Karpas-422 (cell line): ENCODE data around the gene DNAH17. TPM values are rescaled to one million over a fixed set of nuclear protein-coding genes. Genes with fewer than 3 reads are reported as not detected.
"Not testable (repeated sequence)": the region's sequence is repeated elsewhere in the genome, so short reads cannot be mapped to it uniquely, and the experiment has no call there.

Experiments
- DNase-seq: peaks from one replicate; pipeline ENCODE4 v3.0.0-alpha.2; 2015
- H2AFZ ChIP-seq: fragments of 200-600 bp; sonication (generic); 2 replicates; pipeline ENCODE4 v1.6.1; 2014; ENCODE audit warnings: antibody characterized with exemption, low read length, mixed read lengths
- H3K27ac ChIP-seq: fragments of 200-600 bp; sonication (generic); 2 replicates; pipeline ENCODE4 v1.5.1; 2014; ENCODE audit warnings: mild to moderate bottlenecking, low read length, moderate library complexity
- H3K27me3 ChIP-seq: fragments of 200-600 bp; sonication (generic); 2 replicates; pipeline ENCODE4 v1.6.1; 2014; ENCODE audit warnings: low read length, mixed read lengths
- H3K36me3 ChIP-seq: fragments of 200-600 bp; sonication (generic); 2 replicates; pipeline ENCODE4 v1.6.1; 2014; ENCODE audit warnings: low read length, mixed read lengths; ENCODE audit not compliant: insufficient read depth
- H3K4me1 ChIP-seq: fragments of 200-600 bp; sonication (generic); 2 replicates; pipeline ENCODE4 v1.6.1; 2014; ENCODE audit warnings: mild to moderate bottlenecking, low read length, mixed read lengths
- H3K4me2 ChIP-seq: fragments of 200-600 bp; sonication (generic); 2 replicates; pipeline ENCODE4 v1.6.1; 2014; ENCODE audit warnings: low read length, low read depth, mild to moderate bottlenecking; ENCODE audit not compliant: poor library complexity, severe bottlenecking
- H3K4me3 ChIP-seq: fragments of 200-600 bp; sonication (generic); 2 replicates; pipeline ENCODE4 v1.5.1; 2014; ENCODE audit warnings: mild to moderate bottlenecking, antibody characterized with exemption, low read length, mixed read lengths
- H3K79me2 ChIP-seq: fragments of 200-600 bp; sonication (generic); 2 replicates; pipeline ENCODE4 v1.6.1; 2014; ENCODE audit warnings: mild to moderate bottlenecking, low read length, mixed read lengths
- H3K9ac ChIP-seq: fragments of 200-600 bp; sonication (generic); 2 replicates; pipeline ENCODE4 v1.6.0; 2014; ENCODE audit warnings: low read length
- H3K9me2 ChIP-seq: fragments of 200-600 bp; sonication (generic), shearing (Covaris generic); replicated peaks from 2 replicates; pipeline ENCODE4 v1.6.0; 2014; ENCODE audit warnings: mild to moderate bottlenecking, low read length, moderate library complexity; ENCODE audit not compliant: insufficient read depth
- H3K9me3 ChIP-seq: fragments of 300-700, 200-600 bp; sonication (generic); 2 replicates; pipeline ENCODE4 v1.6.1; 2014; ENCODE audit warnings: low read length, mixed read lengths
- H4K20me1 ChIP-seq: fragments of 200-600 bp; sonication (generic); 2 replicates; pipeline ENCODE4 v1.6.1; 2014; ENCODE audit warnings: mild to moderate bottlenecking, antibody characterized with exemption, low read length, low read depth; ENCODE audit not compliant: insufficient read depth
- total RNA-seq: library from RNA; depleted of rRNA; stranded (reverse); fragments of >200 nt; shearing (Covaris generic); gene quantifications from 2 replicates; pipeline ENCODE4 v1.2.3, GENCODE V29; 2014; ENCODE audit warnings: low replicate concordance

The DNAH17 gene
- total RNA-seq, 1 experiment from 2014 or later: not detected

GRCh38 chr17:78504156-78504925, 72.9 kb downstream of the DNAH17 start:
- H3K79me2 ChIP-seq: no peaks in the 10 kb centered on the region
- no peaks in the 10 kb centered on the region for H3K4me1 ChIP-seq
- no peaks in the 10 kb centered on the region for H3K36me3 ChIP-seq
- DNase-seq: no peak
- H3K4me3 ChIP-seq: no peak overlapping the region
- no peak overlapping the region for H2AFZ ChIP-seq
- no peaks in the 10 kb centered on the region for H3K27me3 ChIP-seq
- no peaks in the 10 kb centered on the region for H3K9me2 ChIP-seq
- no peak overlapping the region for H3K9ac ChIP-seq
- H3K4me2 ChIP-seq: no peak overlapping the region
- no peaks in the 10 kb centered on the region for H4K20me1 ChIP-seq
- H3K9me3 ChIP-seq: no peaks in the 10 kb centered on the region
- H3K27ac ChIP-seq: no peak overlapping the region

GRCh38 chr17:78503388-78503787, 73.8 kb downstream of the DNAH17 start:
- not testable (repeated sequence) for H3K27me3 ChIP-seq, H3K36me3 ChIP-seq, H3K27ac ChIP-seq, H3K4me1 ChIP-seq, H3K79me2 ChIP-seq, H3K9me2 ChIP-seq, H3K4me3 ChIP-seq, DNase-seq, H4K20me1 ChIP-seq, H2AFZ ChIP-seq, H3K9ac ChIP-seq, H3K4me2 ChIP-seq, H3K9me3 ChIP-seq

- no peak overlapping the region for H3K27ac ChIP-seq
- H4K20me1 ChIP-seq: no peaks in the 10 kb centered on the region
- no peaks in the 10 kb centered on the region for H3K79me2 ChIP-seq
- no peak overlapping the region for H3K4me3 ChIP-seq
- H2AFZ ChIP-seq: no peak overlapping the region
- H3K9me2 ChIP-seq: no peaks in the 10 kb centered on the region
- H3K9me3 ChIP-seq: no peaks in the 10 kb centered on the region
- H3K4me1 ChIP-seq: no peaks in the 10 kb centered on the region
- no peaks in the 10 kb centered on the region for H3K36me3 ChIP-seq
- no peaks in the 10 kb centered on the region for H3K27me3 ChIP-seq
- DNase-seq: no peak
- H3K4me2 ChIP-seq: no peak overlapping the region
- no peak overlapping the region for H3K9ac ChIP-seq
Observed at GRCh38 chr17:78502611-78503148, 74.5 kb downstream of the DNAH17 start.

- no peak overlapping the region for H3K4me3 ChIP-seq
- H3K27me3 ChIP-seq: no peaks in the 10 kb centered on the region
- no peak overlapping the region for H2AFZ ChIP-seq
- H3K9me2 ChIP-seq: no peaks in the 10 kb centered on the region
- H3K27ac ChIP-seq: no peak overlapping the region
- no peak overlapping the region for H3K4me2 ChIP-seq
- H3K4me1 ChIP-seq: no peaks in the 10 kb centered on the region
- H3K9ac ChIP-seq: no peak overlapping the region
- H3K79me2 ChIP-seq: no peaks in the 10 kb centered on the region
- no peaks in the 10 kb centered on the region for H3K36me3 ChIP-seq
- H3K9me3 ChIP-seq: no peaks in the 10 kb centered on the region
- H4K20me1 ChIP-seq: no peaks in the 10 kb centered on the region
- DNase-seq: no peak
Observed at GRCh38 chr17:78501241-78502036, 75.8 kb downstream of the DNAH17 start.

- no peaks in the 10 kb centered on the region for H3K27me3 ChIP-seq
- no peaks in the 10 kb centered on the region for H3K4me1 ChIP-seq
- H3K79me2 ChIP-seq: no peaks in the 10 kb centered on the region
- H3K9me3 ChIP-seq: no peaks in the 10 kb centered on the region
- no peaks in the 10 kb centered on the region for H3K9me2 ChIP-seq
- no peak overlapping the region for H3K27ac ChIP-seq
- H4K20me1 ChIP-seq: no peaks in the 10 kb centered on the region
- no peak overlapping the region for H3K4me2 ChIP-seq
- no peak overlapping the region for H3K4me3 ChIP-seq
- DNase-seq: no peak
- no peak overlapping the region for H3K9ac ChIP-seq
- no peaks in the 10 kb centered on the region for H3K36me3 ChIP-seq
- no peak overlapping the region for H2AFZ ChIP-seq
Observed at GRCh38 chr17:78500806-78501205, 76.4 kb downstream of the DNAH17 start.

GRCh38 chr17:78499715-78500540, 77.3 kb downstream of the DNAH17 start:
- Histone ChIP-seq H3K9ac (no peak overlapping the region), H3K4me3 (no peak overlapping the region), H3K27me3 (no peaks in the 10 kb centered on the region), H3K9me2 (no peaks in the 10 kb centered on the region), H4K20me1 (no peaks in the 10 kb centered on the region), H3K4me2 (no peak overlapping the region), H3K4me1 (no peaks in the 10 kb centered on the region), H2AFZ (no peak overlapping the region), H3K79me2 (no peaks in the 10 kb centered on the region), H3K27ac (no peak overlapping the region), H3K9me3 (no peaks in the 10 kb centered on the region), H3K36me3 (no peaks in the 10 kb centered on the region)
- DNase-seq: no peak

- H3K79me2 ChIP-seq: no peaks in the 10 kb centered on the region
- no peak overlapping the region for H3K9ac ChIP-seq
- no peaks in the 10 kb centered on the region for H3K27me3 ChIP-seq
- H4K20me1 ChIP-seq: no peaks in the 10 kb centered on the region
- H3K27ac ChIP-seq: no peak overlapping the region
- H3K4me1 ChIP-seq: no peaks in the 10 kb centered on the region
- no peaks in the 10 kb centered on the region for H3K9me3 ChIP-seq
- H3K4me3 ChIP-seq: no peak overlapping the region
- no peaks in the 10 kb centered on the region for H3K9me2 ChIP-seq
- H2AFZ ChIP-seq: no peak overlapping the region
- no peaks in the 10 kb centered on the region for H3K36me3 ChIP-seq
- DNase-seq: no peak
- no peak overlapping the region for H3K4me2 ChIP-seq
Observed at GRCh38 chr17:78498848-78499247, 78.3 kb downstream of the DNAH17 start.

GRCh38 chr17:78497115-78497540, 80.1 kb downstream of the DNAH17 start:
- Histone ChIP-seq H3K4me2 (no peak overlapping the region), H3K9me3 (no peaks in the 10 kb centered on the region)
- peak; percentile 84 for DNase-seq

More at GRCh38 chr17:78497115-78497540, 80.1 kb downstream of the DNAH17 start:
- Histone ChIP-seq H3K9me2 (no peaks in the 10 kb centered on the region), H3K36me3 (no peaks in the 10 kb centered on the region), H3K4me1 (no peaks in the 10 kb centered on the region), H2AFZ (no peak overlapping the region), H3K27me3 (no peaks in the 10 kb centered on the region), H3K27ac (no peak overlapping the region), H3K79me2 (no peaks in the 10 kb centered on the region), H4K20me1 (no peaks in the 10 kb centered on the region), H3K4me3 (no peak overlapping the region), H3K9ac (no peak overlapping the region)
